Caco-2 (cell line): Measurements from ENCODE around the gene GREB1. TPM values are rescaled to one million over a fixed set of nuclear protein-coding genes. Genes with fewer than 3 reads are reported as not detected.

Experiments
- BruUV-seq: library from RNA; stranded (reverse); fragments of 400-500 nt; replicated peaks from 2 replicates; lab custom pipeline; 2021; lab: Mats Ljungman, UMichigan
- CTCF ChIA-PET: fragments of 300-600 bp; sonication (Branson Sonifier 250); formaldehyde crosslinking; loops from one replicate; lab custom pipeline; 2022; ENCODE audit warnings: antibody characterized with exemption; lab: Charles Lee
- POLR2A ChIA-PET: fragments of 300-600 bp; sonication (Branson Sonifier 250); formaldehyde crosslinking; loops from one replicate; lab custom pipeline; 2022; ENCODE audit warnings: antibody characterized with exemption; lab: Charles Lee
- DNase-seq, 2 experiments: peaks; one replicate each; pipeline versions ENCODE4 v3.0.0 to v3.0.0-alpha.2; 2020 to 2022
- H3K27me3 ChIP-seq: replicated peaks from 2 replicates; pipeline ENCODE4 v1.6.0; 2011; ENCODE audit warnings: low read length; ENCODE audit not compliant: control insufficient read depth, insufficient read depth
- H3K36me3 ChIP-seq: 2 replicates; pipeline ENCODE4 v1.5.1; 2011; ENCODE audit warnings: low read length; ENCODE audit not compliant: control insufficient read depth, insufficient read depth
- H3K4me1 ChIP-seq: fragments of 250-450 bp; sonication (Bioruptor Pico); 2 replicates; pipeline ENCODE4 v1.5.1; 2020; ENCODE audit warnings: mild to moderate bottlenecking
- H3K4me3 ChIP-seq: 2 replicates; pipeline ENCODE4 v1.5.1; 2011; ENCODE audit warnings: low read depth, mild to moderate bottlenecking, control low read depth, low read length
- H3K9me3 ChIP-seq: fragments of 250-450 bp; sonication (Bioruptor Pico); 2 replicates; pipeline ENCODE4 v1.5.1; 2020; ENCODE audit warnings: mild to moderate bottlenecking, moderate library complexity
- H3K27ac Mint-ChIP-seq: one replicate; pipeline ENCODE4 v1.8.0; 2022; ENCODE audit warnings: mixed read lengths; ENCODE audit not compliant: unreplicated experiment
- H3K27me3 Mint-ChIP-seq: one replicate; pipeline ENCODE4 v1.8.0; 2022; ENCODE audit warnings: mixed read lengths; ENCODE audit not compliant: insufficient read depth, unreplicated experiment
- H3K36me3 Mint-ChIP-seq: one replicate; pipeline ENCODE4 v1.8.0; 2022; ENCODE audit warnings: mild to moderate bottlenecking, mixed read lengths; ENCODE audit not compliant: insufficient read depth, unreplicated experiment
- H3K4me1 Mint-ChIP-seq: one replicate; pipeline ENCODE4 v1.8.0; 2022; ENCODE audit warnings: low read depth, mixed read lengths; ENCODE audit not compliant: unreplicated experiment
- H3K4me3 Mint-ChIP-seq: one replicate; pipeline ENCODE4 v1.8.0; 2022; ENCODE audit warnings: mild to moderate bottlenecking, moderate library complexity, mixed read lengths; ENCODE audit not compliant: unreplicated experiment
- H3K9me3 Mint-ChIP-seq: one replicate; pipeline ENCODE4 v1.8.0; 2022; ENCODE audit warnings: mixed read lengths; ENCODE audit not compliant: unreplicated experiment
- CTCF ChIP-seq, 2 experiments: fragments of 200-600 bp in 1 of 2; IDR thresholded peaks; 1 replicate in 1 of 2; 2 replicates in 1 of 2; pipeline versions ENCODE4 v1.5.1 to v1.8.0; 2011 to 2022; ENCODE audit warnings: antibody characterized with exemption in 1 of 2, control low read depth in 1 of 2, inconsistent platforms in 1 of 2, low read depth in 1 of 2, low read length in 1 of 2, mild to moderate bottlenecking in 1 of 2, moderate library complexity in 1 of 2; ENCODE audit not compliant: insufficient read depth in 1 of 2, severe bottlenecking in 1 of 2, unreplicated experiment in 1 of 2
- intact Hi-C: fragments of 100-400 bp; cut with micrococcal nuclease; formaldehyde crosslinking; loops from one replicate; pipeline ENCODE4 v1.10.0; 2022; ENCODE audit not compliant: unreplicated experiment
- total RNA-seq: library from RNA; stranded (reverse); gene quantifications from 2 replicates; pipeline ENCODE4 v1.2.3, GENCODE V29; 2022

Gene GREB1
- total RNA-seq, 1 experiment from 2014 or later: 2.4 TPM

- Histone ChIP-seq H3K9me3 (no peaks in the 10 kb centered on the region), H3K4me1 (no peaks in the 10 kb centered on the region), H3K36me3 (no peaks in the 10 kb centered on the region), H3K27me3 (no peaks in the 10 kb centered on the region), H3K4me3 (no peak overlapping the region)
- Mint-ChIP-seq H3K4me3 (no peak overlapping the region), H3K27me3 (no peaks in the 10 kb centered on the region), H3K4me1 (no peaks in the 10 kb centered on the region), H3K36me3 (no peaks in the 10 kb centered on the region), H3K27ac (no peak overlapping the region), H3K9me3 (no peaks in the 10 kb centered on the region)
- DNase-seq: no peak
- intact Hi-C loops: no loop called here
- ChIA-PET POLR2A (no interaction called here), CTCF (interaction anchor here (0.6 kb wide), 1 partner anchor 61 kb away, joined by 4 read pairs; no protein-coding TSS in a partner anchor)
- BruUV-seq: no TSS peak
- TF ChIP-seq CTCF (IDR thresholded peaks at IDR 0.05; ENCODE audit: insufficient read depth in 1 of 2, low read depth in 1 of 2, low read length in 1 of 2, severe bottlenecking in 1 of 2, unreplicated experiment in 1 of 2): no peak
Measured at GRCh38 chr2:11540996-11541692, 7.3 kb downstream of the GREB1 start.

- no peaks in the 10 kb centered on the region for H3K27me3 ChIP-seq
- no peaks in the 10 kb centered on the region for H3K9me3 ChIP-seq
- intact Hi-C loops: no loop called here
- no peak overlapping the region for H3K4me3 ChIP-seq
- H3K4me3 Mint-ChIP-seq: no peak overlapping the region
- ChIA-PET CTCF (no interaction called here), POLR2A (no interaction called here)
- no TSS peak for BruUV-seq
- TF ChIP-seq CTCF (IDR thresholded peaks at IDR 0.05; ENCODE audit: insufficient read depth in 1 of 2, low read depth in 1 of 2, low read length in 1 of 2, severe bottlenecking in 1 of 2, unreplicated experiment in 1 of 2): no peak
- no peaks in the 10 kb centered on the region for H3K27me3 Mint-ChIP-seq
- H3K4me1 ChIP-seq: no peaks in the 10 kb centered on the region
- no peak overlapping the region for H3K27ac Mint-ChIP-seq
- no peaks in the 10 kb centered on the region for H3K36me3 Mint-ChIP-seq
- no peaks in the 10 kb centered on the region for H3K9me3 Mint-ChIP-seq
- no peak for DNase-seq
- H3K36me3 ChIP-seq: no peaks in the 10 kb centered on the region
- no peaks in the 10 kb centered on the region for H3K4me1 Mint-ChIP-seq
Measured at GRCh38 chr2:11541693-11542274, 7.9 kb downstream of the GREB1 start.

- no peak for TF ChIP-seq CTCF (IDR thresholded peaks at IDR 0.05; ENCODE audit: insufficient read depth in 1 of 2, low read depth in 1 of 2, low read length in 1 of 2, severe bottlenecking in 1 of 2, unreplicated experiment in 1 of 2)
- H3K27ac Mint-ChIP-seq: no peak overlapping the region
- no peaks in the 10 kb centered on the region for H3K9me3 Mint-ChIP-seq
- Histone ChIP-seq H3K9me3 (no peaks in the 10 kb centered on the region), H3K4me1 (no peaks in the 10 kb centered on the region), H3K36me3 (no peaks in the 10 kb centered on the region), H3K4me3 (no peak overlapping the region), H3K27me3 (no peaks in the 10 kb centered on the region)
- H3K27me3 Mint-ChIP-seq: no peaks in the 10 kb centered on the region
- H3K4me3 Mint-ChIP-seq: no peak overlapping the region
- no peak for DNase-seq
- BruUV-seq: no TSS peak
- CTCF ChIA-PET: no interaction called here
- POLR2A ChIA-PET: no interaction called here
- intact Hi-C loops: no loop called here
- no peaks in the 10 kb centered on the region for H3K4me1 Mint-ChIP-seq
- no peaks in the 10 kb centered on the region for H3K36me3 Mint-ChIP-seq
Measured at GRCh38 chr2:11542275-11542819, 8.5 kb downstream of the GREB1 start.
